Kidney (tissue), 14 donors: ENCODE measurements around the gene ARSG. TPM values are rescaled to one million over a fixed set of nuclear protein-coding genes. Genes with fewer than 3 reads are reported as not detected.
"Not testable (repeated sequence)": the region's sequence is repeated elsewhere in the genome, so short reads cannot be mapped to it uniquely, and the experiment has no call there.

Experiments used
- DNase-seq, 5 donors: peaks; one replicate each; pipeline ENCODE4 v3.0.0-alpha.2; 2013 to 2020
- FAIRE-seq: peaks from 2 replicates; lab custom pipeline; 2012; peaks lifted over from hg19 to GRCh38; lab: Jason Lieb, UNC
- H3K27ac ChIP-seq, 2 donors: one replicate each; pipeline ENCODE4 v1.7.0; 2013; ENCODE audit warnings: low read depth in 2 of 2, low read length in 2 of 2, inconsistent platforms in 1 of 2
- H3K27me3 ChIP-seq: one replicate; pipeline ENCODE4 v1.7.1; 2013; ENCODE audit warnings: low read length, inconsistent platforms; ENCODE audit not compliant: control insufficient read depth, insufficient read depth
- H3K36me3 ChIP-seq, 3 donors: one replicate each; pipeline versions ENCODE4 v1.7.0 to v1.7.1; 2013; ENCODE audit warnings: low read length in 3 of 3, control low read depth in 1 of 3, inconsistent platforms in 1 of 3; ENCODE audit not compliant: insufficient read depth in 3 of 3, control insufficient read depth in 2 of 3
- H3K4me1 ChIP-seq, 3 donors: one replicate each; pipeline versions ENCODE4 v1.7.0 to v1.7.1; 2013; ENCODE audit warnings: low read length in 3 of 3, inconsistent platforms in 1 of 3, low read depth in 1 of 3; ENCODE audit not compliant: control insufficient read depth in 2 of 3, insufficient read depth in 2 of 3
- H3K4me3 ChIP-seq, 3 donors: one replicate each; pipeline versions ENCODE4 v1.7.0 to v1.8.1; 2013; ENCODE audit warnings: low read length in 3 of 3, control low read depth in 1 of 3, inconsistent platforms in 1 of 3
- H3K9ac ChIP-seq, 3 donors: one replicate each; pipeline versions ENCODE4 v1.7.0 to v1.7.1; 2013; ENCODE audit warnings: low read length in 3 of 3, control low read depth in 1 of 3, inconsistent platforms in 1 of 3
- H3K9me3 ChIP-seq, 3 donors: one replicate each; pipeline versions ENCODE4 v1.7.0 to v1.7.1; 2013; ENCODE audit warnings: low read length in 3 of 3, control low read depth in 1 of 3, inconsistent platforms in 1 of 3; ENCODE audit not compliant: control insufficient read depth in 2 of 3, insufficient read depth in 1 of 3
- CTCF ChIP-seq: IDR thresholded peaks from 3 replicates; pipeline ENCODE4 v1.5.1; 2012; ENCODE audit warnings: mild to moderate bottlenecking, moderate library complexity, borderline replicate concordance; ENCODE audit not compliant: insufficient read depth; ENCODE audit errors: extremely low read depth
- intact Hi-C: fragments of 100-400 bp; cut with DNase I; formaldehyde crosslinking; loops from one replicate; pipeline ENCODE4 v1.11.1; 2022
- polyA plus RNA-seq: library from polyadenylated mRNA; stranded (reverse); fragments of 350-450 nt; fragmentation: Illumina TruSeq; extraction: RNeasy Lipid Tissue Mini Kit (QIAGEN cat#74804); gene quantifications from one replicate; pipeline ENCODE4 v1.2.3, GENCODE V29; 2014; ENCODE audit warnings: low read depth, low replicate concordance; ENCODE audit not compliant: insufficient read depth
- total RNA-seq: library from RNA; stranded (reverse); fragmentation: NEBNext Ultra II Directional; extraction: Animal tissue kit (Norgen Biotek cat#: 25700); gene quantifications from one replicate; pipeline ENCODE4 v1.2.1, GENCODE V29; 2021
- donor health status: control.
- donor health status: control.
- donor health status: control.
- donor health status: control.
- donor health status: control.
- donor health status: DM: yes; HTN: yes; CAD: no.
- donor health status: Normal renal cell carcinoma (clear cell type).

ARSG gene
- total and polyA plus RNA-seq, 2 donors from 2014 or later: 5.0 to 12.6 TPM

DNA sequence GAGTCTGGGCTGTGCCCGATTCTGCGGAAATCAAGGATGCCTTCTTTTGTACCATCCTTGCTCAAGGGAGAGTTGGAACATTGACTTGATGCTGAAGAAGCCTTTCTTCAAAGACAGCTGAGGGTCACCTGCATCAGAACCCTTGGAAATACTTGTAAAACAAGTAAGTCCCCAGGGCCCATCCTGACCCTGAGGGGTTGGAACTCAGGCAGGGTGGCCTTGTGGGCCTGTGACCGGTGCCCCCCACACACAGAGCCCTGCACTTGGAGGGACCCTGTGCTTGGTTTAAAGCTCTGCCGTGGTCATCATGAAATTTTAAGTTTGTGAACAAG, 109.1 kb downstream of the ARSG start:
- no peak overlapping the region for H3K9ac ChIP-seq

DNA sequence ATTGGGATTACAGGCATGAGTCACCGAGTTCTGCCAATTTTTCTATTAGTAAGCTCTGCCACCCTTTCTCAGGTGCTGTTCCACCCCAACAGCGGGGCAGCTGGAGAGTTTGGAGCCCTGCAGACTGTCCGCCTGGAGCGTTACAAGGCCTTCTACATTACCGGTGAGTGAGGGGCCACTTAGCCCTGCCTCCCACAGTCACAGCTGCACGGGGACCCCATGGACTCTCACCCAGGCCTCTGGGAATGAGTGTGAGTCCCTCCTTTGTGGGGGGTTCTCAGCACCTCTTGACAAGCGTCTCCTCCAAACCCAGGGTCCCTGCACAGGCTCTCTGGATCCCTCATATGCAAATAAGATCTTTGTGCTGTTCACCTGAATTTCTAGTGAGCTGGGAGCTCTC, 110.0 kb downstream of the ARSG start:
- H3K9ac ChIP-seq: no peak overlapping the region
- H3K27me3 ChIP-seq: no peaks in the 10 kb centered on the region
- DNase-seq (no peak), FAIRE-seq (no peak)
- no peak overlapping the region for H3K4me3 ChIP-seq
- intact Hi-C loops: no loop called here
- TF ChIP-seq CTCF: no peak
- H3K4me1 ChIP-seq: peaks cover 0 to 6% (median 0%) of the 10 kb centered on the region in 3 donors
- no peak overlapping the region for H3K27ac ChIP-seq
- no peaks in the 10 kb centered on the region for H3K36me3 ChIP-seq
- H3K9me3 ChIP-seq: peaks cover 0 to 6% (median 0%) of the 10 kb centered on the region in 3 donors

More for the DNA sequence above, 109.1 kb downstream of the ARSG start:
- Histone ChIP-seq H3K27me3 (no peaks in the 10 kb centered on the region), H3K4me1 (peaks cover 0 to 6% (median 0%) of the 10 kb centered on the region in 3 donors), H3K27ac (no peak overlapping the region), H3K9me3 (peaks cover 0 to 6% (median 0%) of the 10 kb centered on the region in 3 donors), H3K4me3 (no peak overlapping the region), H3K36me3 (no peaks in the 10 kb centered on the region)
- FAIRE-seq (no peak), DNase-seq (no peak)
- intact Hi-C loops: no loop called here
- TF ChIP-seq CTCF: no peak

- H3K27me3 ChIP-seq: no peaks in the 10 kb centered on the region
- no peak overlapping the region for H3K4me3 ChIP-seq
- H3K9me3 ChIP-seq: peaks cover 0 to 6% (median 0%) of the 10 kb centered on the region in 3 donors
- FAIRE-seq: no peak
- intact Hi-C loops: no loop called here
- no peak for DNase-seq
- no peak for TF ChIP-seq CTCF
- H3K27ac ChIP-seq: no peak overlapping the region
- no peak overlapping the region for H3K9ac ChIP-seq
- H3K4me1 ChIP-seq: peaks cover 0 to 6% (median 0%) of the 10 kb centered on the region in 3 donors
- no peaks in the 10 kb centered on the region for H3K36me3 ChIP-seq
Measured at GRCh38 chr17:68403122-68403521, 111.8 kb downstream of the ARSG start.

DNA sequence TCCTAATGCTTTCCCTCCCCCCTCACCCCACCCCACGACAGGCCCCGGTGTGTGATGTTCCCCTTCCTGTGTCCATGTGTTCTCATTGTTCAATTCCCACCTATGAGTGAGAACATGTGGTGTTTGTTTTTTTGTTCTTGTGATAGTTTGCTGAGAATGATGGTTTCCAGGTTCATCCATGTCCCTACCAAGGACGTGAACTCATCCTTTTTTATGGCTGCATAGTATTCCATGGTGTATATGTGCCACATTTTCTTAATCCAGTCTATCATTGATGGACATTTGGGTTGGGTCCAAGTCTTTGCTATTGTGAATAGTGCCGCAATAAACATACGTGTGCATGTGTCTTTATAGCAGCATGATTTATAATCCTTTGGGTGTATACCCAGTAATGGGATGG, 112.5 kb downstream of the ARSG start:
- intact Hi-C loops, H3K27ac ChIP-seq, FAIRE-seq, DNase-seq, H3K4me1 ChIP-seq, H3K9ac ChIP-seq, H3K27me3 ChIP-seq, H3K9me3 ChIP-seq, H3K4me3 ChIP-seq, H3K36me3 ChIP-seq: not testable (repeated sequence)

- H3K9me3 ChIP-seq, H3K4me3 ChIP-seq, H3K27me3 ChIP-seq, DNase-seq, H3K36me3 ChIP-seq, intact Hi-C loops, H3K27ac ChIP-seq, FAIRE-seq, H3K9ac ChIP-seq, H3K4me1 ChIP-seq: not testable (repeated sequence)
Measured at GRCh38 chr17:68407656-68408055, 116.4 kb downstream of the ARSG start.

DNA sequence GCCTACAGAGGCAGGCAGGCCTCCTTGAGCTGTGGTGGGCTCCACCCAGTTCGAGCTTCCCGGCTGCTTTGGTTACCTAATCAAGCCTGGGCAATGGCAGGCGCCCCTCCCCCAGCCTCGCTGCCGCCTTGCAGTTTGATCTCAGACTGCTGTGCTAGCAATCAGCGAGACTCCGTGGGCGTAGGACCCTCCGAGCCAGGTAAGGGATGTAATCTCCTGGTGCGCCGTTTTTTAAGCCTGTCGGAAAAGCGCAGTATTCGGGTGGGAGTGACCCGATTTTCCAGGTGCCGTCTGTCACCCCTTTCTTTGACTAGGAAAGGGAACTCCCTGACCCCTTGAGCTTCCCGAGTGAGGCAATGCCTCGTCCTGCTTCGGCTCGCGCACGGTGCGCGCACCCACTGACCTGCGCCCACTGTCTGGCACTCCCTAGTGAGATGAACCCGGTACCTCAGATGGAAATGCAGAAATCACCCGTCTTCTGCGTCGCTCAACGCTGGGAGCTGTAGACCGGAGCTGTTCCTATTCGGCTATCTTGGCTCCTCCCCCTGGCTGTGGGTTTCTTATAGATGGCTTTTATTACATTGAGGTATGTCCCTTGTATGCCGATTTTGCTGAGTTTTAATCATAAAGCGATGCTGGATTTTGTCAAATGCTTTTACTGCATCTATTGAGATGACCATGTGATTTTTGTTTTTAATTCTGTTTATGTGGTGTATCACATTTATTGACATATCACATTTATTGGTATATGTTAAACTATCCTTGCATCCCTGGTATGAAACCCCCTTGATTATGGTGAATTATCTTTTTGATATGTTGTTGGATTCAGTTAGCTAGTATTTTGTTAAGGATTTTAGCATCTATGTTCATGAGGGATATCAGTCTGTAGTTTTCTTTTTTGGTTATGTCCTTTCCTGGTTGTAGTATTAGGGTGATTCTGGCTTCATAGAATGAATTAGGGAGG, 122.6 kb downstream of the ARSG start:
- H3K4me1 ChIP-seq, H3K36me3 ChIP-seq, intact Hi-C loops, FAIRE-seq, H3K9me3 ChIP-seq, H3K27me3 ChIP-seq, H3K27ac ChIP-seq, H3K9ac ChIP-seq: not testable (repeated sequence)
- peak in 2 of 5 donors; percentile 48 to 63 for DNase-seq
- H3K4me3 ChIP-seq: peak overlapping the region in 1 of 3 donors; percentile 24
